NT2/D1 (cell line): Measurements from ENCODE around the gene GFER.
"Not testable (repeated sequence)": the region's sequence is repeated elsewhere in the genome, so short reads cannot be mapped to it uniquely, and the experiment has no call there.

Experiments used
- YY1 ChIP-seq: IDR thresholded peaks from 2 replicates; pipeline ENCODE4 v1.6.1; 2011; ENCODE audit not compliant: insufficient read length, insufficient read depth
- ZNF274 ChIP-seq: IDR thresholded peaks from 2 replicates; pipeline ENCODE4 v1.6.1; 2011; ENCODE audit warnings: mild to moderate bottlenecking, low read depth, low read length

DNA sequence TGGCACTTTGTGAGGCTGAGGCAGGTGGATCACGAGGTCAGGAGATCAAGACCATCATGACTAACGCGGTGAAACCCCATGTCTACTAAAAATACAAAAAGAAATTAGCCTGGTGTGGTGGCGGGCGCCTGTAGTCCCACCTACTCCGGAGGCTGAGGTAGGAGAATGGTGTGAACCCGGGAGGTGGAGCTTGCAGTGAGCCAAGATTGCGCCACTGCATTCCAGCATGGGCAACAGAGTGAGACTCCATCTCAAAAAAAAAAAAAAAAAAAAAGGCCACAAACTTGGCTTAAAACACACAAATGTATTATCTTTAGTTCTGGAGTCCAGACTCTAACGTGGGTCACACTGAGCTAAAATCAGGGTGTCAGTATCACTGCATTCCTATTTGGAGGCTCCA lies 27.7 kb downstream of the GFER start:
- TF ChIP-seq ZNF274, YY1: not testable (repeated sequence)
